Liver (tissue), 3 donors: Measurements from ENCODE around the gene QSOX1.

ENCODE experiments used
- CTCF ChIP-seq: fragments of 150-350 bp; IDR thresholded peaks from 2 replicates; pipeline ENCODE4 v1.5.1; 2017; ENCODE audit warnings: improper control_type of control experiment, low read depth, low read length; ENCODE audit not compliant: missing input control
- EGR1 ChIP-seq, 2 donors: IDR thresholded peaks; 2 replicates each; pipeline ENCODE4 v1.6.1; 2016 to 2018; ENCODE audit warnings: antibody characterized with exemption in 2 of 2, low read depth in 2 of 2
- RAD21 ChIP-seq, 2 donors: IDR thresholded peaks; 2 replicates each; pipeline ENCODE4 v1.6.1; 2016; ENCODE audit warnings: antibody characterized with exemption in 2 of 2, mild to moderate bottlenecking in 2 of 2
- TF ChIP-seq, protein P1 (sequence below): IDR thresholded peaks from 2 replicates; pipeline ENCODE4 v1.6.1; 2016; ENCODE audit warnings: antibody characterized with exemption
- TF ChIP-seq, protein P2 (sequence below): IDR thresholded peaks from 2 replicates; pipeline ENCODE4 v1.6.1; 2016; ENCODE audit warnings: antibody characterized with exemption, mild to moderate bottlenecking
- donor health status: healthy.
- donor health status: healthy.

DNA sequence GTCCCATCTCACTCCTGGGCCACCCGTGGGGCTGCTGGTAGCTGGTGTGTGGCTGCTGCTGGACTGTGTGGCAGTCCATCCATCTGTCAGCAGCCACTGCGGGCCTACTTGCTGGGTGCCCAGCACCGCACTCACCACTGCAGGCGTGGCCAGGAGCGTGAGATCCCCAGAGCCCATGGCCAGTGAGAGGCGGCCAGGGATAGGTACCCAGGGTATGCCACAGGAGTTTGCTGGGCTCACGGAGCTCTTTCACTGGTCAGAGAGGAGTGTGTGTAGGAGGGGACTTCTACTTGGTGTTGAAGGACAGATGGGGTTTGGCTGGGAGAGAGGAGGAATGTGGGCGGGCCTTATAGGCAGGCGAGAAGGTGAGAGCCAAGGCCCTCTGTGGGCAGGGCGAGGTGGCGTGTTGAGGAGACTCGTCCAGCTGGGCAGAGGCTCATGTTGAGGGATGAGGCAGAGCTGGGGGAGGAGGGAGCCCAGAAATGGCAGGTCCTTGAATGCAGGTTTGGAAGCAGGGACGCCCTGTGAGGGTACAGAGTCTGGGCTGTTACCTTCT is 15.0 kb downstream of the QSOX1 start:
- TF ChIP-seq CTCF (no peak), RAD21 (IDR thresholded peaks at IDR 0.05) (no peak), EGR1 (IDR thresholded peaks at IDR 0.05; ENCODE audit: low read depth in 2 of 2) (no peak)
- TF ChIP-seq, protein P1, sequence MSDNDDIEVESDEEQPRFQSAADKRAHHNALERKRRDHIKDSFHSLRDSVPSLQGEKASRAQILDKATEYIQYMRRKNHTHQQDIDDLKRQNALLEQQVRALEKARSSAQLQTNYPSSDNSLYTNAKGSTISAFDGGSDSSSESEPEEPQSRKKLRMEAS: no peak
- TF ChIP-seq, protein P2, sequence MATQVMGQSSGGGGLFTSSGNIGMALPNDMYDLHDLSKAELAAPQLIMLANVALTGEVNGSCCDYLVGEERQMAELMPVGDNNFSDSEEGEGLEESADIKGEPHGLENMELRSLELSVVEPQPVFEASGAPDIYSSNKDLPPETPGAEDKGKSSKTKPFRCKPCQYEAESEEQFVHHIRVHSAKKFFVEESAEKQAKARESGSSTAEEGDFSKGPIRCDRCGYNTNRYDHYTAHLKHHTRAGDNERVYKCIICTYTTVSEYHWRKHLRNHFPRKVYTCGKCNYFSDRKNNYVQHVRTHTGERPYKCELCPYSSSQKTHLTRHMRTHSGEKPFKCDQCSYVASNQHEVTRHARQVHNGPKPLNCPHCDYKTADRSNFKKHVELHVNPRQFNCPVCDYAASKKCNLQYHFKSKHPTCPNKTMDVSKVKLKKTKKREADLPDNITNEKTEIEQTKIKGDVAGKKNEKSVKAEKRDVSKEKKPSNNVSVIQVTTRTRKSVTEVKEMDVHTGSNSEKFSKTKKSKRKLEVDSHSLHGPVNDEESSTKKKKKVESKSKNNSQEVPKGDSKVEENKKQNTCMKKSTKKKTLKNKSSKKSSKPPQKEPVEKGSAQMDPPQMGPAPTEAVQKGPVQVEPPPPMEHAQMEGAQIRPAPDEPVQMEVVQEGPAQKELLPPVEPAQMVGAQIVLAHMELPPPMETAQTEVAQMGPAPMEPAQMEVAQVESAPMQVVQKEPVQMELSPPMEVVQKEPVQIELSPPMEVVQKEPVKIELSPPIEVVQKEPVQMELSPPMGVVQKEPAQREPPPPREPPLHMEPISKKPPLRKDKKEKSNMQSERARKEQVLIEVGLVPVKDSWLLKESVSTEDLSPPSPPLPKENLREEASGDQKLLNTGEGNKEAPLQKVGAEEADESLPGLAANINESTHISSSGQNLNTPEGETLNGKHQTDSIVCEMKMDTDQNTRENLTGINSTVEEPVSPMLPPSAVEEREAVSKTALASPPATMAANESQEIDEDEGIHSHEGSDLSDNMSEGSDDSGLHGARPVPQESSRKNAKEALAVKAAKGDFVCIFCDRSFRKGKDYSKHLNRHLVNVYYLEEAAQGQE: no peak
